HepG2 (cell line): ENCODE data around the gene DNTTIP2. TPM values are rescaled to one million over a fixed set of nuclear protein-coding genes. Genes with fewer than 3 reads are reported as not detected.

Experiments used
- ATF3 ChIP-seq: sonication (generic); formaldehyde crosslinking; IDR thresholded peaks from 2 replicates; pipeline ENCODE4 v1.4.0; 2020; ENCODE audit warnings: missing genetic modification reagents
- ATF7-NPFF ChIP-seq: sonication (generic); formaldehyde crosslinking; IDR thresholded peaks from 2 replicates; pipeline ENCODE4 v1.8.1; 2023; ENCODE audit warnings: mild to moderate bottlenecking, low read depth, missing genetic modification reagents, moderate library complexity
- ATRX ChIP-seq: sonication (generic); formaldehyde crosslinking; IDR thresholded peaks from 2 replicates; pipeline ENCODE4 v1.4.0; 2020; ENCODE audit warnings: missing genetic modification reagents, borderline replicate concordance
- GABPB1 ChIP-seq: IDR thresholded peaks from 2 replicates; pipeline ENCODE4 v1.6.1; 2016; ENCODE audit warnings: mild to moderate bottlenecking, missing genetic modification reagents, moderate library complexity, missing compliant biosample characterization
- GLMP ChIP-seq: sonication (generic); formaldehyde crosslinking; IDR thresholded peaks from 2 replicates; pipeline ENCODE4 v1.9.0; 2021; ENCODE audit warnings: missing genetic modification reagents, mild to moderate bottlenecking, borderline replicate concordance
- GMEB2 ChIP-seq: IDR thresholded peaks from 2 replicates; pipeline ENCODE4 v1.6.1; 2016; ENCODE audit warnings: missing biosample characterization, missing genetic modification reagents, low read depth
- GTF3A ChIP-seq: sonication (generic); formaldehyde crosslinking; conservative IDR thresholded peaks from 2 replicates; pipeline ENCODE4 v1.4.0; 2020; ENCODE audit warnings: mild to moderate bottlenecking, missing genetic modification reagents
- IRX3 ChIP-seq: sonication (generic); formaldehyde crosslinking; IDR thresholded peaks from 2 replicates; pipeline ENCODE4 v1.8.1; 2023; ENCODE audit warnings: mild to moderate bottlenecking, low read depth, missing genetic modification reagents, borderline replicate concordance
- PLSCR1 ChIP-seq: sonication (generic); formaldehyde crosslinking; IDR thresholded peaks from 2 replicates; pipeline ENCODE4 v1.5.0; 2020; ENCODE audit warnings: missing genetic modification reagents, mild to moderate bottlenecking, borderline replicate concordance
- SNAPC2 ChIP-seq: sonication (generic); formaldehyde crosslinking; IDR thresholded peaks from 2 replicates; pipeline ENCODE4 v1.8.1; 2022; ENCODE audit warnings: mild to moderate bottlenecking, missing genetic modification reagents
- TFDP1 ChIP-seq: IDR thresholded peaks from 2 replicates; pipeline ENCODE4 v1.6.1; 2016; ENCODE audit warnings: missing compliant biosample characterization, missing genetic modification reagents, borderline replicate concordance
- U2AF1 ChIP-seq: fragments of 200-400 bp; formaldehyde crosslinking; optimal IDR thresholded peaks from 2 replicates; pipeline ENCODE3; 2017; ENCODE audit warnings: mild to moderate bottlenecking, low read depth, low read length
- XRCC5 ChIP-seq: fragments of 200-400 bp; formaldehyde crosslinking; optimal IDR thresholded peaks from 2 replicates; pipeline ENCODE3; 2017; ENCODE audit warnings: mild to moderate bottlenecking, low read length
- ZNF251 ChIP-seq: sonication (generic); formaldehyde crosslinking; IDR thresholded peaks from 2 replicates; pipeline ENCODE4 v1.9.0; 2021; ENCODE audit warnings: mild to moderate bottlenecking, missing genetic modification reagents
- ZNF329 ChIP-seq: sonication (generic); formaldehyde crosslinking; IDR thresholded peaks from 2 replicates; pipeline ENCODE4 v1.9.0; 2021; ENCODE audit warnings: low read depth, mild to moderate bottlenecking, missing genetic modification reagents
- ZNF331 ChIP-seq: sonication (generic); formaldehyde crosslinking; IDR thresholded peaks from 2 replicates; pipeline ENCODE4 v1.4.0; 2020; ENCODE audit warnings: missing genetic modification reagents
- ZNF446 ChIP-seq: sonication (generic); formaldehyde crosslinking; IDR thresholded peaks from 2 replicates; pipeline ENCODE4 v1.5.0; 2020; ENCODE audit warnings: mild to moderate bottlenecking, missing genetic modification reagents
- ZNF770 ChIP-seq: sonication (generic); formaldehyde crosslinking; IDR thresholded peaks from 2 replicates; pipeline ENCODE4 v1.5.0; 2020; ENCODE audit warnings: mild to moderate bottlenecking, missing genetic modification reagents
- ZNF772 ChIP-seq: sonication (generic); formaldehyde crosslinking; IDR thresholded peaks from 2 replicates; pipeline ENCODE4 v1.5.0; 2020; ENCODE audit warnings: mild to moderate bottlenecking, missing genetic modification reagents
- ZNF878 ChIP-seq: sonication (generic); formaldehyde crosslinking; IDR thresholded peaks from 2 replicates; pipeline ENCODE4 v1.8.1; 2023; ENCODE audit warnings: mild to moderate bottlenecking, missing genetic modification reagents, moderate library complexity
- ZSCAN12 ChIP-seq: sonication (generic); formaldehyde crosslinking; IDR thresholded peaks from 2 replicates; pipeline ENCODE4 v1.9.0; 2021; ENCODE audit warnings: mild to moderate bottlenecking, missing genetic modification reagents
- polyA plus RNA-seq, 8 experiments: library from polyadenylated mRNA; depleted of rRNA in 3 of 8; stranded (reverse) in 7 of 8; unstranded in 1 of 8; fragments of >200 nt; fragmentation: Illumina TruSeq in 4 of 8; extraction: Trizol in 4 of 8; gene quantifications; 2 replicates each; pipeline versions ENCODE4 v1.2.1 to v1.2.3, GENCODE V29; 2011 to 2016; ENCODE audit warnings: low read depth in 4 of 8, missing spikeins in 1 of 8, mixed read lengths in 1 of 8; ENCODE audit not compliant: insufficient read depth in 1 of 8
- total RNA-seq, 5 experiments: library from RNA; depleted of rRNA; stranded (reverse); fragments of >200 nt; fragmentation: Illumina TruSeq; extraction: Trizol; gene quantifications; 2 replicates each; pipeline ENCODE4 v1.2.3, GENCODE V29; 2016; ENCODE audit warnings: low read depth in 1 of 5

Gene DNTTIP2
- total and polyA plus RNA-seq, 2 of the 13 experiments (the other 11 are each of a cell fraction or from before 2014, with no cell fraction given) = 11.4 to 63.3 TPM

- no peak for TF ChIP-seq GMEB2 (CRISPR knock-in tag)
- 0 out of 2 replicates have a peak, but pooled peaks have one; percentile 10 for TF ChIP-seq ATF3 (CRISPR knock-in tag)
- no peak for TF ChIP-seq ATRX
- TF ChIP-seq ZNF446 (CRISPR knock-in tag) = no peak
- TF ChIP-seq GLMP (CRISPR knock-in tag) = no peak
- TF ChIP-seq GTF3A (CRISPR knock-in tag) = no peak
- TF ChIP-seq GABPB1 (CRISPR knock-in tag) = peak; percentile 58; the same call in 1 of the 2 replicates
- TF ChIP-seq ZNF878 (CRISPR knock-in tag) = 0 out of 2 replicates have a peak, but pooled peaks have one; percentile 64
- TF ChIP-seq ZSCAN12 (CRISPR knock-in tag) = peak; percentile 72; the same call in 1 of the 2 replicates
- TF ChIP-seq ZNF329 (CRISPR knock-in tag) = no peak; the same call in 1 of the 2 replicates
- TF ChIP-seq SNAPC2 (CRISPR knock-in tag) = no peak
- TF ChIP-seq TFDP1 (CRISPR knock-in tag) = peak; percentile 11; the same call in 1 of the 2 replicates
- TF ChIP-seq PLSCR1 (CRISPR knock-in tag) = no peak
- peak; percentile 26; the same call in 1 of the 2 replicates for TF ChIP-seq ZNF770 (CRISPR knock-in tag)
- TF ChIP-seq U2AF1 = peak; percentile 46
- TF ChIP-seq IRX3 (CRISPR knock-in tag) = 0 out of 2 replicates have a peak, but pooled peaks have one; percentile 65
- no peak for TF ChIP-seq ZNF251 (CRISPR knock-in tag)
- TF ChIP-seq XRCC5 = no peak
- TF ChIP-seq ATF7-NPFF (CRISPR knock-in tag) = no peak; the same call in 1 of the 2 replicates
- TF ChIP-seq ZNF331 (CRISPR knock-in tag) = peak; percentile 33; the same call in 1 of the 2 replicates
- no peak for TF ChIP-seq ZNF772
Measured at GRCh38 chr1:93846206-93846991, 32.6 kb downstream of the DNTTIP2 start (continued).
